ENCODE results near the gene FAT1. TPM values are rescaled to one million over a fixed set of nuclear protein-coding genes. Genes with fewer than 3 reads are reported as not detected.
"Not testable (repeated sequence)": the region's sequence is repeated elsewhere in the genome, so short reads cannot be mapped to it uniquely, and the experiment has no call there.

The FAT1 gene
- total RNA-seq, 2 experiments from 2014 or later, result under 0.01 to 0.08 TPM

GRCh38 chr4:186758929-186759682 is 35.5 kb upstream of the FAT1 start:
- intact Hi-C loops (cut with micrococcal nuclease; ENCODE audit: unreplicated experiment), result no loop called here
- BruUV-seq (replicated peaks), result no TSS peak
- no peak for DNase-seq (ENCODE audit: low spot score)
- ChIA-PET CTCF (ENCODE audit: unreplicated experiment) (no interaction called here), POLR2A (no interaction called here)
- Histone ChIP-seq H2AFZ (ENCODE audit: low read length) (no peak overlapping the region), H3K4me2 (ENCODE audit: low read length) (no peak overlapping the region), H3K36me3 (ENCODE audit: insufficient read depth, low read length) (no peaks in the 10 kb centered on the region), H3K9me3 (ENCODE audit: low read length) (no peaks in the 10 kb centered on the region), H4K20me1 (ENCODE audit: insufficient read depth, low read length) (no peaks in the 10 kb centered on the region), H3K79me2 (ENCODE audit: insufficient read depth, low read depth, low read length) (no peaks in the 10 kb centered on the region), H3K4me1 (ENCODE audit: insufficient read depth, low read length, poor library complexity, severe bottlenecking) (no peaks in the 10 kb centered on the region), H3K9me2 (ENCODE audit: insufficient read depth, low read length) (no peaks in the 10 kb centered on the region), H3K4me3 (ENCODE audit: low read depth, low read length, poor library complexity, severe bottlenecking) (no peak overlapping the region), H3K27ac (ENCODE audit: low read depth, low read length, poor library complexity, severe bottlenecking) (no peak overlapping the region)
- TF ChIP-seq EZH2phosphoT487 (IDR thresholded peaks at IDR 0.05; ENCODE audit: borderline replicate concordance, low read depth, low read length), result no peak
- TF ChIP-seq CTCF (conservative IDR thresholded peaks at IDR 0.05; ENCODE audit: low read length), result no peak

- Histone ChIP-seq H3K4me1 (ENCODE audit: insufficient read depth, low read length, poor library complexity, severe bottlenecking) (no peaks in the 10 kb centered on the region), H3K9me2 (ENCODE audit: insufficient read depth, low read length) (no peaks in the 10 kb centered on the region), H4K20me1 (ENCODE audit: insufficient read depth, low read length) (no peaks in the 10 kb centered on the region), H3K27ac (ENCODE audit: low read depth, low read length, poor library complexity, severe bottlenecking) (no peak overlapping the region), H3K4me3 (ENCODE audit: low read depth, low read length, poor library complexity, severe bottlenecking) (no peak overlapping the region), H3K36me3 (ENCODE audit: insufficient read depth, low read length) (no peaks in the 10 kb centered on the region), H2AFZ (ENCODE audit: low read length) (no peak overlapping the region), H3K4me2 (ENCODE audit: low read length) (no peak overlapping the region), H3K79me2 (ENCODE audit: insufficient read depth, low read depth, low read length) (no peaks in the 10 kb centered on the region), H3K9me3 (ENCODE audit: low read length) (no peaks in the 10 kb centered on the region)
- intact Hi-C loops (cut with micrococcal nuclease; ENCODE audit: unreplicated experiment), result no loop called here
- DNase-seq (ENCODE audit: low spot score), result no peak
- POLR2A ChIA-PET, result interaction anchor here (0.7 kb wide), 1 partner anchor 809 kb away, joined by 7 read pairs; no protein-coding TSS in a partner anchor
- BruUV-seq (replicated peaks), result no TSS peak
- no peak for TF ChIP-seq CTCF (conservative IDR thresholded peaks at IDR 0.05; ENCODE audit: low read length)
- TF ChIP-seq EZH2phosphoT487 (IDR thresholded peaks at IDR 0.05; ENCODE audit: borderline replicate concordance, low read depth, low read length), result no peak
- CTCF ChIA-PET (ENCODE audit: unreplicated experiment), result no interaction called here
These were observed 34.2 kb upstream of the FAT1 start for GRCh38 chr4:186757696-186758355.

GRCh38 chr4:186756550-186756949 is 32.9 kb upstream of the FAT1 start:
- intact Hi-C loops (cut with micrococcal nuclease; ENCODE audit: unreplicated experiment); H3K9me3 ChIP-seq (ENCODE audit: low read length); POLR2A ChIA-PET; H3K79me2 ChIP-seq (ENCODE audit: insufficient read depth, low read depth, low read length); BruUV-seq (replicated peaks); H3K9me2 ChIP-seq (ENCODE audit: insufficient read depth, low read length); DNase-seq (ENCODE audit: low spot score); H3K4me1 ChIP-seq (ENCODE audit: insufficient read depth, low read length, poor library complexity, severe bottlenecking); H2AFZ ChIP-seq (ENCODE audit: low read length); H3K4me2 ChIP-seq (ENCODE audit: low read length); H3K27ac ChIP-seq (ENCODE audit: low read depth, low read length, poor library complexity, severe bottlenecking); H3K36me3 ChIP-seq (ENCODE audit: insufficient read depth, low read length); H4K20me1 ChIP-seq (ENCODE audit: insufficient read depth, low read length); H3K4me3 ChIP-seq (ENCODE audit: low read depth, low read length, poor library complexity, severe bottlenecking); CTCF ChIA-PET (ENCODE audit: unreplicated experiment): not testable (repeated sequence)

Data from OCI-LY7 (cell line).